ENCODE data around the gene PPP1R2C. TPM values are rescaled to one million over a fixed set of nuclear protein-coding genes. Genes with fewer than 3 reads are reported as not detected.

Gene PPP1R2C
- total and polyA plus RNA-seq, 2 of the 8 experiments (the other 6 are each of a cell fraction or from before 2014, with no cell fraction given): not detected

- Histone ChIP-seq H2BK120ac (replicated peaks; ENCODE audit: low read depth, low read length) (no peak overlapping the region), H3K23ac (ENCODE audit: insufficient read length) (no peak overlapping the region), H3K36me3 (ENCODE audit: control insufficient read depth in 2 of 4, insufficient read depth in 4 of 4, low read length in 3 of 4) (peaks cover 0 to 2% (median 0%) of the 10 kb centered on the region in 4 experiments; a peak in 2 of 8 replicates), H4K8ac (ENCODE audit: extremely low read depth, insufficient read depth, low read length) (no peak overlapping the region), H3K79me1 (ENCODE audit: low read depth, low read length) (no peaks in the 10 kb centered on the region), H2BK20ac (ENCODE audit: low read length) (no peak overlapping the region), H3K79me2 (ENCODE audit: control insufficient read depth in 1 of 2, insufficient read depth in 2 of 2, low read length in 2 of 2) (no peaks in the 10 kb centered on the region), H3K4me1 (replicated peaks in 1 of 4; ENCODE audit: control insufficient read depth in 3 of 4, insufficient read depth in 4 of 4, low read length in 3 of 4) (no peaks in the 10 kb centered on the region), H2BK12ac (ENCODE audit: low read depth, low read length) (no peak overlapping the region), H3K9ac (replicated peaks in 1 of 4; ENCODE audit: extremely low read depth in 1 of 4, low read depth in 3 of 4, low read length in 3 of 4) (no peak overlapping the region), H3K27ac (ENCODE audit: low read depth, low read length) (no peak overlapping the region), H3K18ac (ENCODE audit: extremely low read depth, low read length) (no peak overlapping the region), H3K9me3 (ENCODE audit: insufficient read depth in 2 of 2, low read depth in 1 of 2, low read length in 1 of 2) (no peaks in the 10 kb centered on the region), H3K4me3 (ENCODE audit: extremely low read depth in 1 of 4, insufficient read depth in 2 of 4, low read depth in 3 of 4, low read length in 4 of 4) (no peak overlapping the region), H2BK5ac (ENCODE audit: low read depth, low read length) (no peak overlapping the region), H3K56ac (replicated peaks; ENCODE audit: insufficient read length, low read depth, low read length) (no peak overlapping the region), H3K4me2 (ENCODE audit: insufficient read depth in 1 of 2, low read depth in 2 of 2, low read length in 2 of 2) (no peak overlapping the region), H2BK15ac (ENCODE audit: low read length) (no peak overlapping the region), H2AK5ac (ENCODE audit: low read depth, low read length) (no peak overlapping the region), H3K4ac (replicated peaks; ENCODE audit: insufficient read length, low read depth, low read length) (no peak overlapping the region), H3K14ac (ENCODE audit: insufficient read length) (no peak overlapping the region), H4K20me1 (replicated peaks in 1 of 2; ENCODE audit: control insufficient read depth in 1 of 2, insufficient read depth in 2 of 2, low read length in 2 of 2) (no peaks in the 10 kb centered on the region), H2AFZ (ENCODE audit: low read length) (no peak overlapping the region), H4K91ac (replicated peaks; ENCODE audit: insufficient read length, low read length) (no peak overlapping the region), H3K23me2 (ENCODE audit: low read depth, low read length) (no peaks in the 10 kb centered on the region), H4K5ac (ENCODE audit: insufficient read length, low read depth, low read length) (no peak overlapping the region), H3K27me3 (replicated peaks in 1 of 4; ENCODE audit: control insufficient read depth in 3 of 4, extremely low read depth in 1 of 4, insufficient read depth in 3 of 4, low read length in 3 of 4) (no peaks in the 10 kb centered on the region)
- DNase-seq (ENCODE audit: low read depth in 1 of 2, low spot score in 2 of 2): no peak
- CTCF ChIA-PET (ENCODE audit: partially characterized antibody): no interaction called here
- 88% methylated on average over 1 of the region's 1 CpG; no CpG with 5 or more reads in 1 of the 2 experiments for WGBS, 2 experiments (ENCODE audit: extremely low coverage in 1 of 2, insufficient coverage in 1 of 2, insufficient read length in 1 of 2, insufficient replicate concordance in 2 of 2, low coverage in 1 of 2, low lambda C conversion rate in 2 of 2, missing lambda C conversion rate in 1 of 2)
- FAIRE-seq: peak; percentile 60
- POLR2A ChIA-PET (ENCODE audit: partially characterized antibody): no interaction called here
- no peak for TF ChIP-seq POU5F1 (IDR thresholded peaks at IDR 0.05; ENCODE audit: low read depth, low read length)
- TF ChIP-seq SP4 (IDR thresholded peaks at IDR 0.05; ENCODE audit: low read length): no peak
- TF ChIP-seq CBX5 (IDR thresholded peaks at IDR 0.05; ENCODE audit: low read depth, low read length): no peak
- no peak for TF ChIP-seq SAP30 (IDR thresholded peaks at IDR 0.05; ENCODE audit: insufficient read depth, insufficient replicate concordance, low read length)
- no peak for TF ChIP-seq ATF3 (IDR thresholded peaks at IDR 0.05; ENCODE audit: insufficient read depth, low read depth, low read length)
- TF ChIP-seq CTBP2 (IDR thresholded peaks at IDR 0.05; ENCODE audit: borderline replicate concordance, insufficient read depth, insufficient read length, low read length): no peak
- no peak for TF ChIP-seq CREB1 (IDR thresholded peaks at IDR 0.05)
- TF ChIP-seq TAF1 (IDR thresholded peaks at IDR 0.05; ENCODE audit: low read depth, low read length): no peak
These were observed 45.5 kb upstream of the PPP1R2C start for GRCh38 chrX:42823443-42823842.
